IPS-20b (cell line): ENCODE measurements around the gene NNMT.

ENCODE experiments used
- H3K27ac ChIP-seq: one replicate; pipeline ENCODE4 v1.5.1; 2013; ENCODE audit warnings: low read length
- H3K27me3 ChIP-seq: 2 replicates; pipeline ENCODE4 v1.6.1; 2013; ENCODE audit warnings: mild to moderate bottlenecking, low read length, inconsistent platforms; ENCODE audit not compliant: insufficient read depth
- H3K36me3 ChIP-seq: 2 replicates; pipeline ENCODE4 v1.6.1; 2013; ENCODE audit warnings: low read depth, mild to moderate bottlenecking, inconsistent platforms, low read length, moderate library complexity; ENCODE audit not compliant: insufficient read depth
- H3K4me1 ChIP-seq: 2 replicates; pipeline ENCODE4 v1.6.1; 2013; ENCODE audit warnings: mild to moderate bottlenecking, control low read depth, inconsistent platforms, low read length, moderate library complexity; ENCODE audit not compliant: insufficient read depth
- H3K4me3 ChIP-seq: 2 replicates; pipeline ENCODE4 v1.5.1; 2013; ENCODE audit warnings: mild to moderate bottlenecking, low read length, inconsistent platforms
- H3K9ac ChIP-seq: 2 replicates; pipeline ENCODE4 v1.6.1; 2013; ENCODE audit warnings: low read depth, mild to moderate bottlenecking, inconsistent platforms, low read length, moderate library complexity
- H3K9me3 ChIP-seq: 2 replicates; pipeline ENCODE4 v1.6.1; 2013; ENCODE audit warnings: mild to moderate bottlenecking, low read depth, low read length, inconsistent platforms; ENCODE audit not compliant: insufficient read depth

NNMT gene

DNA sequence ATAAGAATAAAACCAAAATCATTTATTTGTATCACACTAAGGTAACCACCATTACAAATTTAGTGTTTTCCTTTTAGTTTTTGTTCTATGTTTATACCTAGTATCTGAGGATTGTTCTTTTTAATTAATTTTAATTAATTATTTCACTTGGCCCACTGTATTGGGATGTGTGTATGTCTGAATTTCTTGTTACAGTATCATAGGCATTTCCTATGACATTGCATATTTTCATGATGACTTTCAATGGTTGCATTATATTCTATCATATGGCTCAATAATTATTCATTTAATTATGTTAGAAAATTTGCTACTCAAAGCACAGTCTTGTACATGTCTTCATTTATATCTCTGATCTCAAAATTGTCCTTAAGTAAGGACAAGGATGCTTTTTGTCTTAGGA is 63.1 kb downstream of the NNMT start:
- no peaks in the 10 kb centered on the region for H3K36me3 ChIP-seq
- no peak overlapping the region for H3K4me3 ChIP-seq
- H3K27me3 ChIP-seq, result no peaks in the 10 kb centered on the region
- H3K4me1 ChIP-seq, result no peaks in the 10 kb centered on the region
- no peaks in the 10 kb centered on the region for H3K9me3 ChIP-seq
- no peak overlapping the region for H3K9ac ChIP-seq
- H3K27ac ChIP-seq, result no peak overlapping the region

DNA sequence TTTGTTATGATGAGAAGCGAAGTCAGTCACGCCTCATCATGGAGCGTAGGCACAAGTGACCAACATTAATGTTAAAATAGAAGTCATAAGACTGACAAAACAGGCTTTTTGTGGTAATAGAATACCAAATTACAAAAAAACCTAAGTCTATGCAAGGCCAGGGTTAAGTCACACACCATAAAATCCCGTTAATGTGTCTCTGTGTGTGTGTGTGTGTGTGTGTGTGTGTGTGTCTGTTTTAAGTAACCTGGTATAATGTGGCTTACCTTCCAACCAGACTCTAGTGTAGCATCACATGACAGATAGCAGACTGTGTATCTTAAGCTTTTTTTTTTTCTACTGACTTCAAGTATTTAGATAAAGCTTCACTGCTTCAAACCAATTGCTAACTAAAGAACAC is 66.1 kb downstream of the NNMT start:
- no peaks in the 10 kb centered on the region for H3K9me3 ChIP-seq
- no peak overlapping the region for H3K4me3 ChIP-seq
- no peak overlapping the region for H3K27ac ChIP-seq
- peaks cover 8% of the 10 kb centered on the region; the same call in 1 of the 2 replicates for H3K4me1 ChIP-seq
- no peak overlapping the region for H3K9ac ChIP-seq
- H3K36me3 ChIP-seq, result no peaks in the 10 kb centered on the region
- no peaks in the 10 kb centered on the region for H3K27me3 ChIP-seq

DNA sequence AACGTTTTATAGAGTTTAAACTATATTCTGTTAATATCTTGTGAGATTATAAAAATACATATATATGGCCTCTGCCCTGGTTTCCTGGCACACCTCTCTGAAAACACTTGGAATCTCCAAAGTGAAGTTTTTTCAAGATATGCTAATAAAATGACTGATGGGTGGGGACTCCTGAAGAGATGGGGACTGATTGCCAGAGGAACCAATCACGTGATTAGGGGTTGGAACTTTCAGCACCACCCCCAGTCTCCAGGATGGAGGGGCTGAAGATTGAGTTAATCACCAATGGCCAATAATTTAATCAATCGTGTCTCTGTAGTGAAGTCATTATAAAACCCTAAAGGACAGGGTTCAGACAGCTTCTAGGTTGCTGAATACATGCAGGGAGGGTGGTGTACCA is 66.8 kb downstream of the NNMT start:
- Histone ChIP-seq H3K9me3 (no peaks in the 10 kb centered on the region), H3K9ac (no peak overlapping the region), H3K36me3 (no peaks in the 10 kb centered on the region)

More for the DNA sequence above, 66.8 kb downstream of the NNMT start:
- no peak overlapping the region for H3K27ac ChIP-seq
- peaks cover 8% of the 10 kb centered on the region; the same call in 1 of the 2 replicates for H3K4me1 ChIP-seq
- H3K27me3 ChIP-seq, result no peaks in the 10 kb centered on the region
- H3K4me3 ChIP-seq, result no peak overlapping the region
